Measurements from ENCODE around the gene RASA3.
"Not testable (repeated sequence)": the region's sequence is repeated elsewhere in the genome, so short reads cannot be mapped to it uniquely, and the experiment has no call there.

Gene RASA3

GRCh38 chr13:114099918-114100445 lies 32.4 kb downstream of the RASA3 start:
- DNase-seq (ENCODE audit: low read depth), result no peak

- no peak for DNase-seq (ENCODE audit: low read depth)
These were observed 33.2 kb downstream of the RASA3 start for GRCh38 chr13:114099191-114099590.

GRCh38 chr13:114098689-114099056 lies 33.8 kb downstream of the RASA3 start:
- DNase-seq (ENCODE audit: low read depth), result not testable (repeated sequence)

GRCh38 chr13:114097893-114098688 lies 34.3 kb downstream of the RASA3 start:
- no peak for DNase-seq (ENCODE audit: low read depth)

GRCh38 chr13:114097212-114097892 lies 35.1 kb downstream of the RASA3 start:
- DNase-seq (ENCODE audit: low read depth), result no peak

- DNase-seq (ENCODE audit: low read depth), result no peak
These were observed 35.6 kb downstream of the RASA3 start for GRCh38 chr13:114096811-114097211.

GRCh38 chr13:114096031-114096485 lies 36.4 kb downstream of the RASA3 start:
- no peak for DNase-seq (ENCODE audit: low read depth)

- DNase-seq (ENCODE audit: low read depth), result no peak
These were observed 36.9 kb downstream of the RASA3 start for GRCh38 chr13:114095486-114095885.

GRCh38 chr13:114093118-114093517 lies 39.3 kb downstream of the RASA3 start:
- no peak for DNase-seq (ENCODE audit: low read depth)

GRCh38 chr13:114092468-114092867 lies 40.0 kb downstream of the RASA3 start:
- DNase-seq (ENCODE audit: low read depth), result no peak

- no peak for DNase-seq (ENCODE audit: low read depth)
These were observed 41.9 kb downstream of the RASA3 start for GRCh38 chr13:114090476-114090875.

GRCh38 chr13:114089751-114090400 lies 42.5 kb downstream of the RASA3 start:
- no peak for DNase-seq (ENCODE audit: low read depth)

- DNase-seq (ENCODE audit: low read depth), result no peak
These were observed 43.1 kb downstream of the RASA3 start for GRCh38 chr13:114089341-114089740.

GRCh38 chr13:114088863-114089262 lies 43.6 kb downstream of the RASA3 start:
- no peak for DNase-seq (ENCODE audit: low read depth)

- no peak for DNase-seq (ENCODE audit: low read depth)
These were observed 44.2 kb downstream of the RASA3 start for GRCh38 chr13:114088234-114088633.

- no peak for DNase-seq (ENCODE audit: low read depth)
These were observed 45.0 kb downstream of the RASA3 start for GRCh38 chr13:114087430-114087829.

- DNase-seq (ENCODE audit: low read depth), result no peak
These were observed 49.4 kb downstream of the RASA3 start for GRCh38 chr13:114082849-114083645.

GRCh38 chr13:114081761-114082681 lies 50.4 kb downstream of the RASA3 start:
- no peak for DNase-seq (ENCODE audit: low read depth)

GRCh38 chr13:114080739-114081561 lies 51.5 kb downstream of the RASA3 start:
- DNase-seq (ENCODE audit: low read depth), result no peak
